Skeletal muscle satellite cell (primary cell): ENCODE data around the gene BSG.

Experiments
- H3K27me3 ChIP-seq: 2 replicates; pipeline ENCODE4 v1.7.0; 2013; ENCODE audit warnings: low read length; ENCODE audit not compliant: control insufficient read depth, insufficient read depth
- H3K36me3 ChIP-seq: 2 replicates; pipeline ENCODE4 v1.7.0; 2013; ENCODE audit warnings: mild to moderate bottlenecking, control low read depth, low read length; ENCODE audit not compliant: insufficient read depth
- H3K4me1 ChIP-seq: 2 replicates; pipeline ENCODE4 v1.7.0; 2013; ENCODE audit warnings: low read length; ENCODE audit not compliant: control insufficient read depth, insufficient read depth
- H3K4me2 ChIP-seq: 2 replicates; pipeline ENCODE4 v1.7.0; 2013; ENCODE audit warnings: mild to moderate bottlenecking, low read length
- H3K4me3 ChIP-seq: 2 replicates; pipeline ENCODE4 v1.7.0; 2013; ENCODE audit warnings: low read length
- H3K9ac ChIP-seq: 2 replicates; pipeline ENCODE4 v1.7.0; 2013; ENCODE audit warnings: mild to moderate bottlenecking, low read depth, low read length, moderate library complexity
- H3K9me3 ChIP-seq: replicated peaks from 2 replicates; pipeline ENCODE4 v1.7.0; 2013; ENCODE audit warnings: mild to moderate bottlenecking, control low read depth, low read length

Gene BSG

GRCh38 chr19:533364-534058 lies 38.9 kb upstream of the BSG start:
- Histone ChIP-seq H3K4me3 (peak overlapping the region; percentile 99), H3K27me3 (no peaks in the 10 kb centered on the region), H3K9me3 (no peaks in the 10 kb centered on the region), H3K4me1 (peaks cover 28% of the 10 kb centered on the region), H3K9ac (peak overlapping the region; percentile 97), H3K4me2 (peak overlapping the region; percentile 97), H3K36me3 (peaks cover 16% of the 10 kb centered on the region)

- peaks cover 28% of the 10 kb centered on the region for H3K4me1 ChIP-seq
- H3K27me3 ChIP-seq = no peaks in the 10 kb centered on the region
- peak overlapping the region; percentile 97 for H3K9ac ChIP-seq
- peak overlapping the region; percentile 99 for H3K4me3 ChIP-seq
- H3K9me3 ChIP-seq = no peaks in the 10 kb centered on the region
- H3K4me2 ChIP-seq = peak overlapping the region; percentile 97
- H3K36me3 ChIP-seq = peaks cover 16% of the 10 kb centered on the region
Observed at GRCh38 chr19:534088-534487, 38.3 kb upstream of the BSG start.

- peaks cover 28% of the 10 kb centered on the region for H3K4me1 ChIP-seq
- H3K4me2 ChIP-seq = peak overlapping the region; percentile 18
- no peaks in the 10 kb centered on the region for H3K9me3 ChIP-seq
- H3K36me3 ChIP-seq = peaks cover 21% of the 10 kb centered on the region
- H3K4me3 ChIP-seq = no peak overlapping the region
- H3K9ac ChIP-seq = no peak overlapping the region
- H3K27me3 ChIP-seq = no peaks in the 10 kb centered on the region
Observed at GRCh38 chr19:535017-535835, 37.2 kb upstream of the BSG start.

DNA sequence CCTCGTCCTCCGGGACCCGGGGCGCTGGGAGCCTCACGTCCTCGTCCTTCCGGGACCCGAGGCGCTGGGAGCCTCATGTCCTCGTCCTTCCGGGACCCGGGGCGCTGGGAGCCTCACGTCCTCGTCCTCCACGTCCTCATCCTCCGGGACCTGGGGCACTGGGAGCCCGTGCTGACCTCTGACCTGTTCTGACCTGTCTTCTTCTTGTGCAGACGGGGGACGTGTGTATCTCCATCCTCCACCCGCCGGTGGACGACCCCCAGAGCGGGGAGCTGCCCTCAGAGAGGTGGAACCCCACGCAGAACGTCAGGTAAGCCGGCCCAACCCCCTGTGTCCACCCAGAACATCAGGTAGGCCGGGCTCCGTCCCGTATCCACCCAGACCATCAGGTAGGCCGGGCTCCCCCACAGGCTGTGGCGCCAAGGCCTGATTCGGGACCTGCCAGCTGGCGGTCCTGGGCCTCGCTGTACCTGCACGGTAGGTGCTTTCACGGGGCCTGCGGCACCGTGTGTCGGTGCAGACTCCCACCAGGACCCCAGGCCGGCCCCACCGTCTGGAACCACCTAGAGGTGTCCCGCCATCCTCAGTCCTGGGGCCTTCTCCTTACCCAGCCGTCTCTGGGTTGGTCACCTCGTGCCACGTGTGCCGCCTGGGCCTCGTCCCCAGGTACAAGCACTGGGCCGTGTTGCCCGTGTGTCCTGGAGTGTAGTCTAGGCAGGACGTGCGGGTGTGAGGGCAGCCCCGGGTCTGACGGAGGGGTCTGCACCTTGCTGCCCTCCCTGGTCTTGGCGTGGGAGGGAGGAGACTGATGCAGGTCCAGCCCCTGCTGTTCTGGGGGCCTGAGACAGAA lies 36.1 kb upstream of the BSG start:
- H3K9ac ChIP-seq = no peak overlapping the region
- peaks cover 28% of the 10 kb centered on the region for H3K4me1 ChIP-seq
- H3K27me3 ChIP-seq = no peaks in the 10 kb centered on the region
- H3K36me3 ChIP-seq = peaks cover 24% of the 10 kb centered on the region
- no peaks in the 10 kb centered on the region for H3K9me3 ChIP-seq
- H3K4me3 ChIP-seq = no peak overlapping the region
- H3K4me2 ChIP-seq = no peak overlapping the region

DNA sequence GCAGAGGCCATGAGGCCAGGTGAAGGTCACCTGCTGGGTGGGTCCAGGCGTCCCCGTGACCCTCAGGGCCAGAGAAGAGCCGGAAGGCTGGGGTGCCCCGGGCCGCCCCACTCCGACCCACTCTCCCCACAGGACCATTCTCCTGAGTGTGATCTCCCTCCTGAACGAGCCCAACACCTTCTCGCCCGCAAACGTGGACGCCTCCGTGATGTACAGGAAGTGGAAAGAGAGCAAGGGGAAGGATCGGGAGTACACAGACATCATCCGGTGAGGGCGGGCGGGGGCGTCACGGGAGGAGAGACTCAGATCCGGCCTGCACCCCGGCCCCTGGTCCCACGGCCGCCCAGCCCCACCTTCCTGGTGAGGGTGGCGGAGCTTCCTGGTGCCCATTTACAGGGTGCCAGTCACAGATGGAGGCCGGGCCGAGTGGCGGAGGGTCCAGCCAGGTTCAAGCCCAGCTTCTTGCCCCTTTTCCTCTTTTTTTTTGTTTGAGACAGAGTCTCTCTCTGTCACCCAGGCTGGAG lies 35.5 kb upstream of the BSG start:
- H3K4me3 ChIP-seq = no peak overlapping the region
- H3K9me3 ChIP-seq = no peaks in the 10 kb centered on the region
- H3K36me3 ChIP-seq = peaks cover 30% of the 10 kb centered on the region
- no peak overlapping the region for H3K4me2 ChIP-seq
- H3K27me3 ChIP-seq = no peaks in the 10 kb centered on the region
- H3K9ac ChIP-seq = no peak overlapping the region
- peaks cover 28% of the 10 kb centered on the region for H3K4me1 ChIP-seq

DNA sequence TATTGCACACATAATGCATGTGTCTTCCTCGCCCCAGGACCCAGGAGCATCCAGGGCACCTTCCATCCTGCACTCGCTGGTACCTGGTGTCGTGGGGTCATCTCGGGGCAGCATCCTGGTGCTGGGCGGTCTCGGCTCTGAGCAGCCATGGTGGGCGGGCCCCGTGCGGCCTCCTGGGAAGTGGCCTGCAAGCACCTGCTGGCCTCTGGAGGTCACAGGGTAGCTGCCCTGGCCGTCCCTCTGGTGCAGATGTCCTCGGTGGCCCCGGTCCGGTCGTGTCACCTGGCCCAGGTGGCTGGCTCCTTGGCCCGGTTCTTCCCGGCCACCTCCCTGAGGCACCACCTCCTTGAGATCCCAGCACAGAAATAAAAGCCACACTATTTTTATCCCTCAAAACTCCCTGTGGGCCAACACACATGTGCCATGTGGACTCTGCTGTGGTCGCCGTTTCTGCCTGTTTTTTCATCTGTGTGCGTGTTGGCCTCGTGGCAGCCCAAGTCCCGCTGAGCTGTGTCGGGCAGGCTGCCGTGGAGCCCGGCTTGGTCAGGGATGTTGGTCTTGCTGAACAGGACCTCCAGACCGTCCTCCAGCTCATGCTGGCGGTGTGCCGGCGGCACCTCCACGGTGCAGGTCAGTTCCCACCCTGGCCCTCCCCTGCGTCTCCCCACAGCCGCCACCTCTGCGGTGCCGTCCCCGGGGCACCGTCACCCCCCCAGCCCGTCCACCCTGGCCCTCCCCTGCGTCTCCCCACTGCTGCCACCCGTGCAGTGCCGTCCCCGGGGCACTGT lies 33.6 kb upstream of the BSG start:
- Histone ChIP-seq H3K9ac (no peak overlapping the region), H3K4me1 (peaks cover 18% of the 10 kb centered on the region), H3K4me2 (no peak overlapping the region), H3K36me3 (peaks cover 36% of the 10 kb centered on the region), H3K27me3 (no peaks in the 10 kb centered on the region), H3K9me3 (no peaks in the 10 kb centered on the region), H3K4me3 (no peak overlapping the region)

- Histone ChIP-seq H3K27me3 (no peaks in the 10 kb centered on the region), H3K9ac (no peak overlapping the region), H3K36me3 (peaks cover 36% of the 10 kb centered on the region), H3K9me3 (no peaks in the 10 kb centered on the region), H3K4me3 (no peak overlapping the region), H3K4me2 (no peak overlapping the region), H3K4me1 (peaks cover 11% of the 10 kb centered on the region)
Observed at GRCh38 chr19:539429-540030, 32.9 kb upstream of the BSG start.

GRCh38 chr19:540867-541637 lies 31.3 kb upstream of the BSG start:
- no peaks in the 10 kb centered on the region for H3K9me3 ChIP-seq
- H3K36me3 ChIP-seq = peaks cover 34% of the 10 kb centered on the region
- no peak overlapping the region for H3K9ac ChIP-seq
- no peak overlapping the region for H3K4me2 ChIP-seq
- no peaks in the 10 kb centered on the region for H3K27me3 ChIP-seq
- no peaks in the 10 kb centered on the region for H3K4me1 ChIP-seq
- no peak overlapping the region for H3K4me3 ChIP-seq

- Histone ChIP-seq H3K9ac (no peak overlapping the region), H3K4me1 (no peaks in the 10 kb centered on the region), H3K4me2 (no peak overlapping the region), H3K4me3 (no peak overlapping the region), H3K9me3 (no peaks in the 10 kb centered on the region), H3K36me3 (peaks cover 27% of the 10 kb centered on the region), H3K27me3 (no peaks in the 10 kb centered on the region)
Observed at GRCh38 chr19:541699-542098, 30.7 kb upstream of the BSG start.
